Activated CD8-positive, alpha-beta T cell treated with anti-CD3 and anti-CD28 coated beads for 36 hours (primary cell): ENCODE measurements around the gene TMCC1. TPM values are rescaled to one million over a fixed set of nuclear protein-coding genes. Genes with fewer than 3 reads are reported as not detected.
"Not testable (repeated sequence)": the region's sequence is repeated elsewhere in the genome, so short reads cannot be mapped to it uniquely, and the experiment has no call there.

Experiments
- ATAC-seq: fragments of 200-7000 bp; cut with Tn5 transposase; one replicate; pipeline ENCODE4 v1.10.0; 2021; ENCODE audit warnings: mild to moderate bottlenecking, moderate library complexity
- CTCF ChIA-PET: fragments of 350-600 bp; sonication (Branson Sonifier 250); formaldehyde crosslinking; loops from one replicate; lab custom pipeline; 2021; ENCODE audit warnings: antibody characterized with exemption; lab: Charles Lee
- POLR2A ChIA-PET: fragments of 350-600 bp; sonication (Branson Sonifier 250); formaldehyde crosslinking; loops from one replicate; lab custom pipeline; 2021; ENCODE audit warnings: antibody characterized with exemption; lab: Charles Lee
- DNase-seq: peaks from one replicate; pipeline ENCODE4 v3.0.0-alpha.2; 2020
- H3K27ac Mint-ChIP-seq: one replicate; pipeline ENCODE4 v1.8.0; 2021; ENCODE audit warnings: mild to moderate bottlenecking, mixed read lengths
- H3K27me3 Mint-ChIP-seq: one replicate; pipeline ENCODE4 v1.8.0; 2021; ENCODE audit warnings: mixed read lengths
- H3K36me3 Mint-ChIP-seq: one replicate; pipeline ENCODE4 v1.8.0; 2021; ENCODE audit warnings: low read depth, mixed read lengths
- H3K4me1 Mint-ChIP-seq: one replicate; pipeline ENCODE4 v1.8.0; 2021; ENCODE audit warnings: low read depth, mixed read lengths
- H3K4me3 Mint-ChIP-seq: one replicate; pipeline ENCODE4 v1.8.0; 2021; ENCODE audit warnings: mild to moderate bottlenecking, moderate library complexity, mixed read lengths
- H3K9me3 Mint-ChIP-seq: one replicate; pipeline ENCODE4 v1.8.0; 2021; ENCODE audit warnings: mixed read lengths
- CTCF ChIP-seq: fragments of 200-600 bp; IDR thresholded peaks from one replicate; pipeline ENCODE4 v1.8.0; 2022; ENCODE audit warnings: antibody characterized with exemption, mild to moderate bottlenecking
- intact Hi-C: fragments of 100-400 bp; cut with micrococcal nuclease; formaldehyde crosslinking; loops from one replicate; pipeline ENCODE4 v1.10.0; 2022
- total RNA-seq, 2 experiments: library from RNA; stranded (reverse); gene quantifications; one replicate each; pipeline ENCODE4 v1.2.3, GENCODE V29; 2021

TMCC1 gene
- total RNA-seq, 2 experiments from 2014 or later, result 14.1 to 18.0 TPM

GRCh38 chr3:129908417-129908816 lies 14.9 kb upstream of the TMCC1 start:
- intact Hi-C loops, result no loop called here
- Mint-ChIP-seq H3K27me3 (no peaks in the 10 kb centered on the region), H3K27ac (no peak overlapping the region), H3K4me1 (no peaks in the 10 kb centered on the region), H3K9me3 (peaks cover 29% of the 10 kb centered on the region), H3K4me3 (no peak overlapping the region), H3K36me3 (peaks cover 37% of the 10 kb centered on the region)
- no peak for ATAC-seq
- POLR2A ChIA-PET, result interaction anchor here (0.7 kb wide), 1 partner anchor 16 kb away, joined by 4 read pairs; no protein-coding TSS in a partner anchor
- no peak for TF ChIP-seq CTCF
- CTCF ChIA-PET, result no interaction called here
- DNase-seq, result no peak

- ATAC-seq, DNase-seq, POLR2A ChIA-PET, H3K4me3 Mint-ChIP-seq, intact Hi-C loops, H3K27ac Mint-ChIP-seq, H3K4me1 Mint-ChIP-seq, CTCF ChIA-PET, H3K27me3 Mint-ChIP-seq: not testable (repeated sequence)
- Mint-ChIP-seq H3K9me3 (peaks cover 26% of the 10 kb centered on the region), H3K36me3 (peaks cover 46% of the 10 kb centered on the region)
Observed at GRCh38 chr3:129901272-129901671, 7.8 kb upstream of the TMCC1 start.

GRCh38 chr3:129897026-129897425 lies 3.5 kb upstream of the TMCC1 start:
- Mint-ChIP-seq H3K36me3 (peaks cover 19% of the 10 kb centered on the region), H3K4me1 (peaks cover 12% of the 10 kb centered on the region), H3K27ac (no peak overlapping the region), H3K4me3 (no peak overlapping the region), H3K9me3 (peaks cover 2% of the 10 kb centered on the region), H3K27me3 (no peaks in the 10 kb centered on the region)
- CTCF ChIA-PET, result no interaction called here
- ATAC-seq, result no peak
- intact Hi-C loops, result no loop called here
- DNase-seq, result no peak
- TF ChIP-seq CTCF, result no peak
- POLR2A ChIA-PET, result no interaction called here

GRCh38 chr3:129892857-129893580 lies 492 bp downstream of the TMCC1 start:
- TF ChIP-seq CTCF, result peak; percentile 12
- no peaks in the 10 kb centered on the region for H3K9me3 Mint-ChIP-seq
- ATAC-seq (peak; percentile 79), DNase-seq (peak; percentile 71)
- peaks cover 15% of the 10 kb centered on the region for H3K36me3 Mint-ChIP-seq
- H3K27me3 Mint-ChIP-seq, result no peaks in the 10 kb centered on the region
- ChIA-PET CTCF (interaction anchor here (0.9 to 1.9 kb wide), 4 partner anchors 13 to 265 kb away, joined by 3 to 9 read pairs (median 4); no protein-coding TSS in a partner anchor), POLR2A (interaction anchor here (0.7 to 1.3 kb wide), 4 partner anchors 10 to 576 kb away, joined by 3 to 7 read pairs (median 4); a partner anchor contains a TSS)
- peaks cover 46% of the 10 kb centered on the region for H3K4me1 Mint-ChIP-seq
- intact Hi-C loops, result no loop called here
- peak overlapping the region; percentile 82 for H3K4me3 Mint-ChIP-seq
- H3K27ac Mint-ChIP-seq, result peak overlapping the region; percentile 81

GRCh38 chr3:129892486-129892856 lies 1.0 kb downstream of the TMCC1 start:
- no peak for TF ChIP-seq CTCF
- Mint-ChIP-seq H3K27me3 (no peaks in the 10 kb centered on the region), H3K36me3 (peaks cover 15% of the 10 kb centered on the region), H3K4me1 (peaks cover 49% of the 10 kb centered on the region), H3K4me3 (peak overlapping the region; percentile 82), H3K27ac (peak overlapping the region; percentile 81), H3K9me3 (no peaks in the 10 kb centered on the region)
- intact Hi-C loops, result no loop called here
- DNase-seq (peak; percentile 43), ATAC-seq (no peak)
- POLR2A ChIA-PET, result interaction anchor here (0.7 to 1.0 kb wide), 4 partner anchors 16 to 452 kb away, joined by 3 to 7 read pairs (median 4); partner anchors contain the start of gene IFT122
- CTCF ChIA-PET, result interaction anchor here (1.2 to 1.9 kb wide), 2 partner anchors 43 to 265 kb away, joined by 3 to 9 read pairs; no protein-coding TSS in a partner anchor
